Brain microvascular endothelial cell (primary cell): ENCODE measurements around the gene MED9.

Experiments
- DNase-seq: peaks from one replicate; pipeline ENCODE4 v3.0.0-alpha.2; 2020
- H3K27ac ChIP-seq: fragments of 250-450 bp; sonication (Bioruptor Pico); 2 replicates; pipeline ENCODE4 v1.5.1; 2020; ENCODE audit warnings: mild to moderate bottlenecking, moderate library complexity
- H3K27me3 ChIP-seq: fragments of 250-450 bp; sonication (Bioruptor Pico); replicated peaks from 2 replicates; pipeline ENCODE4 v1.5.1; 2020; ENCODE audit warnings: mild to moderate bottlenecking
- H3K36me3 ChIP-seq: fragments of 250-450 bp; sonication (Bioruptor Pico); replicated peaks from 2 replicates; pipeline ENCODE4 v1.5.1; 2020; ENCODE audit warnings: mild to moderate bottlenecking
- H3K4me3 ChIP-seq: 2 replicates; pipeline ENCODE4 v1.5.1; 2011; ENCODE audit warnings: low read depth, mild to moderate bottlenecking, control low read depth, low read length, moderate library complexity
- in situ Hi-C: cut with HindIII; loops from 2 replicates; pipeline ENCODE4 v1.10.0; 2017; ENCODE audit warnings: low sequenced_read_pairs, low pct_ligation_motif_present
- TF ChIP-seq, protein P1 (sequence below): IDR thresholded peaks from 2 replicates; pipeline ENCODE4 v1.5.1; 2011; ENCODE audit warnings: low read depth, mild to moderate bottlenecking, moderate library complexity, low read length, control low read depth, inconsistent platforms; ENCODE audit errors: missing control alignments

MED9 gene

DNA sequence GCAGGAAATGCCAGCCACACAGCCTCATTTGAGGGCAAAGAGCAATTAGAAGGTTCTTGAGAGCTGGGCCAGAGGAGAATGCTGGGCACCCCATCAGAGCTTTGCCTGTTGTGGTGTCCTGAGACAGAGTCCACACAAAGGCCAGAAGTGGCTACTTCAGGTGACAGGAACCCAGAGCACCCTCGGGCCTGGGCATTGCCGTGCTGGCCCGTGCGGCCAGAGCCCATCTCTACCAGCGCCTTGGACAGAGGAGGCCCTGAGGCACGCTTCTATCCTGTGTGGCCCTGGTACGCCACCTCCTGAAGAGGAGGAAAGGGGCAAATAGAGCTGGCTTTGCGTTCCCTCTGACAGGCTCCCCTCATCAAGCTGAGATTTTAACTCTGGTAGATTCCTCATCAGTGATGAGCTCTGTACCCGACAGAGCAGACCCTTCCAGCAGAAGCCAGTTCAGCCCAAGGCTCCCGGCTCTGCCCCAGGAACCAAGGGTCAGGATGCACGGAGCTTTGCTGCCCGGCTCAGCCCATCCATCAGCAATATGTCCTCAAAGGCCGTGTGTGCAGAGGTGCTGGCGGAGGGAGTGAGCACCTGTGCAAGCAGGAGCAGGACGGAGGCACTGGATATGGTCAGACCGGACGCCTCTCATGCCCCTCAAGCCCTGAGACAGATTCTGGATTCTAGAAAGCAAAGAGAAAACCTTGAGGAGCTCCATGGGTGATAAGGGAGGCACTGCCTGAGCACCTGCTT lies 22.8 kb downstream of the MED9 start:
- Histone ChIP-seq H3K36me3 (no peaks in the 10 kb centered on the region), H3K27ac (no peak overlapping the region), H3K27me3 (no peaks in the 10 kb centered on the region), H3K4me3 (no peak overlapping the region)
- no peak for DNase-seq
- TF ChIP-seq, protein P1, sequence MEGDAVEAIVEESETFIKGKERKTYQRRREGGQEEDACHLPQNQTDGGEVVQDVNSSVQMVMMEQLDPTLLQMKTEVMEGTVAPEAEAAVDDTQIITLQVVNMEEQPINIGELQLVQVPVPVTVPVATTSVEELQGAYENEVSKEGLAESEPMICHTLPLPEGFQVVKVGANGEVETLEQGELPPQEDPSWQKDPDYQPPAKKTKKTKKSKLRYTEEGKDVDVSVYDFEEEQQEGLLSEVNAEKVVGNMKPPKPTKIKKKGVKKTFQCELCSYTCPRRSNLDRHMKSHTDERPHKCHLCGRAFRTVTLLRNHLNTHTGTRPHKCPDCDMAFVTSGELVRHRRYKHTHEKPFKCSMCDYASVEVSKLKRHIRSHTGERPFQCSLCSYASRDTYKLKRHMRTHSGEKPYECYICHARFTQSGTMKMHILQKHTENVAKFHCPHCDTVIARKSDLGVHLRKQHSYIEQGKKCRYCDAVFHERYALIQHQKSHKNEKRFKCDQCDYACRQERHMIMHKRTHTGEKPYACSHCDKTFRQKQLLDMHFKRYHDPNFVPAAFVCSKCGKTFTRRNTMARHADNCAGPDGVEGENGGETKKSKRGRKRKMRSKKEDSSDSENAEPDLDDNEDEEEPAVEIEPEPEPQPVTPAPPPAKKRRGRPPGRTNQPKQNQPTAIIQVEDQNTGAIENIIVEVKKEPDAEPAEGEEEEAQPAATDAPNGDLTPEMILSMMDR: no peak
- in situ Hi-C loops: no loop called here

DNA sequence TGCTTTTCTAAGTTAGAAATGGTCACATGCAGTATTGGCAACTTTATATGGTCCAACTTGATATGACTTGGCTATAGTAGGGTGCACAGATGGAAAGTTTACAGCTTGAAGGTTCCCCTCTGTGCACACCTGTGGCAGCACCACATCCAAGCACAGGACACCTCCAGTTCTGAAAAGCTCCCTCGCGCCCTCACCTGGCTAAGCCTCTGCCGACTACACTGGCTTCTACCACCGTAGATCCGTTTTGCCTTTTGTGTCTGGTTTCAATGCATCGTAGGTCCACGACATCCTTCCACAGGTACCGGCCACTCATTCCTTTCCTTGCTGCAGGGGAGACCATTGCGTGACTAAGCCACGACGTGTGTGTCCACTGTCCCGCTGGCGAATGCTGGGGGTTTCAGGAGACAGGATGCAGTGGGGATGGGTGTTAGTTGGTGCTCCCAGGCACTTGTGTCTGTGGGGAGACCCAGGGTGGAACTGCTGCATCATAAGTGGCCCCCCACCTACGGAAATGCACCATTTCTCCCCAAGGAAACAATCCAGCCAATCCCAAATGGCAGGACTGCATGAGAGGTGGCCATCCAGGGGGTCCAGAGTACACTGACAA lies 24.3 kb downstream of the MED9 start:
- H3K27ac ChIP-seq: no peak overlapping the region
- no peak overlapping the region for H3K4me3 ChIP-seq
- TF ChIP-seq, protein P1: peak; percentile 61
- in situ Hi-C loops: no loop called here
- DNase-seq: no peak
- no peaks in the 10 kb centered on the region for H3K27me3 ChIP-seq
- H3K36me3 ChIP-seq: no peaks in the 10 kb centered on the region

DNA sequence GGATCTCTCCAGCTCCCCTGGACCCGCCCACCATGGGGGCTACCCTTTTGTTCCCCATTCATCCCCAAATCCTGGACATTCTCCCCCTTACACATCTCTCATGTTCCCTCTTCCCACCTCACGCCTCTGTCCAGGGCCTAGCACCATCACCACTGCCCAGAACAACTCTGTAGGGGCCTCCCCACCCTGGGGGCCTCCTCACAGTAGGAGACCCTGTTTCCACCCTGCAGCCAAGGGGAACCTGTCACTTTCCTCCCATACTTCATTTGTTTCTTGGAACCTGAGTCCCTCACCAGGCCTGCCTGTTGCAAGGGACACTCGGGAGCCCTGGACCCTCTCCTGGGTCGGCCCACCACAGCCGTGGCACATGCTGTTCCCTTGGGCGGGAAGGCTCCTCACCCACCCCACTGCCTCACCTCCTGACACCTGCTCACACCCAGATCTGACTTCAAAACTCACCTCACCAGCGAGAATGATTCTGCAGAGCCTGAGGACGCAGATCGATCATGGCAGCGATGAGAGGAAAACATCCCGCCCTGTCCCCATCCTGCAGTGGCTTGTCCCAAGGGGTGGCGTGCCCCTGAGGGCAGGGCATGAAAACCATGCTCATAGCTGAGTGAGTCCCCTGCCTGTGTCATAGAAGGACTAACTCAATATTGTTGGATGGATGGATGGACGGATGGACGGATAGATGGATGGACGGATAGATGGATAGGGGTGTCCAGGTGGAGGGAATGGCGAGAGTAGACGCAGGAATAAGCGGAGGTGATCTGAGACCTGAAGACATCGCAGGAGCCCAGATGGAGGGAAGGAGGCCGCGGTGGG lies 26.2 kb downstream of the MED9 start:
- Histone ChIP-seq H3K36me3 (no peaks in the 10 kb centered on the region), H3K27ac (no peak overlapping the region), H3K4me3 (no peak overlapping the region), H3K27me3 (no peaks in the 10 kb centered on the region)
- in situ Hi-C loops: no loop called here
- TF ChIP-seq, protein P1: no peak
- no peak for DNase-seq

DNA sequence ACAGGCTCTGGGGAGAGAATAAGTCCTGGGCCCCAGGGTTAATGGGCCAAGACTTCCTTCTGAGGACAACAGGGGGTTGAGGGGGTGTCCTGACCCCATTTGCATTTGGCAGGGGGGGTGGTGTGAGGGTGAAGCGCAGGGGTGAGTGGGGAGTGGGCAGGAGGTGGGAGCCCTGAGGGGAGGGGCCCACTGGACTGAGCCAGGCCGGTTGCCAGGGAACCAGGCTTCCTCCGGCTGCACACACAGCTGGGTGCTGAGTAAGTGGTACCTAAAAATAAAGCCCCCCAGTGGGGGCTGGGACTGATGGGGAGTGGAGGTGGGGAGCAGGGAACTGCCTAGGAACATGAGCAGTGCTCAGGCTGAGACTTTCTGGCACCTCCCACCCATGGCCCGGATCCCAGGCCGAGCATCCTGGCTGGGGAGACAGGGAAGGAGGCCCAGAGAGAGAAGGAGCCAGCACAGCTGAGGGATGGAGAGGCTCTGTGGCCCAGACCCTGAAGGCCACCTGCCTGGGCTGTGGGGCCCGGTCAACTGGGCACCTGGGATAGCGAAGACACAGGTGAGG lies 26.8 kb downstream of the MED9 start:
- Histone ChIP-seq H3K27me3 (no peaks in the 10 kb centered on the region), H3K4me3 (no peak overlapping the region), H3K36me3 (no peaks in the 10 kb centered on the region), H3K27ac (no peak overlapping the region)
- DNase-seq: no peak
- in situ Hi-C loops: no loop called here
- TF ChIP-seq, protein P1: no peak

DNA sequence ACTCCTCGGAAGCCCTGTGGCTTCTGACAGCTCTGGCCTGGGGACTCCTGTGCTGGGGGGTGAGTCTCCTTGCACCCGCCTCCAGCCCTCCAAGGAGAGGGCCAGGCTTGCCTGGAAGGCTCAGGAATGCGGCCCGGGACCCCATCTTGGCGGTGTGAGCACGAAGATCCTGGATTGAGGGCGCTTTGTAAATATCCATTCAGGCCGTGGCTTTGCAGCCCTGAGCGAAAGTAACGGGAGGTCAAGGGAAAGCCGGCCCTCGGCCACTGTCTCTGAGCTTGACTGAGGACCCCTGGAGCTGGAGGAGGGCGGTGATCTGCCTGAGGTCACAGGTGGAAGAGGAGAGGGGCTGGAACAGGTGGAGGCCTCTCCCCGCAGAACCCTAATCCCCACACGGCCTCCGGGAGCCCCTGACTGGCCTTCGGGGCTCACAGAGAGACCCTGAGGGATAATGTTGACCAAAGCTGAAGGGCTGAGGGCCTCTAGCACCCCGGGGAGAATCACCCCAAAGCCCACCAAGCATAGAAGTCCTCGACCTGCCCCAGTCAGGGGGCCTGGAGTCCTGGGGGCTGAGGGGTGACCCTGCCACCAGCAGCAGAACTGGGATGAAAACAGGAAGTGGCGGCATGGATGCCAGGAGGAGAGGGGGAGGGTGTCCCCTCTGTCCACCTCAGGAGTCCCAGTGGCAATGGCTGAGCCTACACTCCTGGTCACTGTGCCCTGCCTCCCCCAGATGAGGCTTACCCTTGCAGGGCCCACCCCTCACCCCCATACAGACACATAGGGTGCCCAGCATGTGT lies 27.7 kb downstream of the MED9 start:
- Histone ChIP-seq H3K27me3 (no peaks in the 10 kb centered on the region), H3K27ac (no peak overlapping the region), H3K36me3 (no peaks in the 10 kb centered on the region), H3K4me3 (no peak overlapping the region)
- TF ChIP-seq, protein P1: no peak
- no peak for DNase-seq
- in situ Hi-C loops: no loop called here
